Stimulated activated CD8-positive, alpha-beta memory T cell treated with anti-CD3 and anti-CD28 coated beads, Interleukin-4, amount 100 ng/mL, for 1 hour (primary cell): Measurements from ENCODE around the gene WNT11.
"Not testable (repeated sequence)": the region's sequence is repeated elsewhere in the genome, so short reads cannot be mapped to it uniquely, and the experiment has no call there.

Experiments used
- DNase-seq, 2 donors: peaks; one replicate each; pipeline ENCODE4 v3.0.0-alpha.2; 2020; ENCODE audit warnings: low read depth in 2 of 2, low spot score in 1 of 2

Gene WNT11

DNA sequence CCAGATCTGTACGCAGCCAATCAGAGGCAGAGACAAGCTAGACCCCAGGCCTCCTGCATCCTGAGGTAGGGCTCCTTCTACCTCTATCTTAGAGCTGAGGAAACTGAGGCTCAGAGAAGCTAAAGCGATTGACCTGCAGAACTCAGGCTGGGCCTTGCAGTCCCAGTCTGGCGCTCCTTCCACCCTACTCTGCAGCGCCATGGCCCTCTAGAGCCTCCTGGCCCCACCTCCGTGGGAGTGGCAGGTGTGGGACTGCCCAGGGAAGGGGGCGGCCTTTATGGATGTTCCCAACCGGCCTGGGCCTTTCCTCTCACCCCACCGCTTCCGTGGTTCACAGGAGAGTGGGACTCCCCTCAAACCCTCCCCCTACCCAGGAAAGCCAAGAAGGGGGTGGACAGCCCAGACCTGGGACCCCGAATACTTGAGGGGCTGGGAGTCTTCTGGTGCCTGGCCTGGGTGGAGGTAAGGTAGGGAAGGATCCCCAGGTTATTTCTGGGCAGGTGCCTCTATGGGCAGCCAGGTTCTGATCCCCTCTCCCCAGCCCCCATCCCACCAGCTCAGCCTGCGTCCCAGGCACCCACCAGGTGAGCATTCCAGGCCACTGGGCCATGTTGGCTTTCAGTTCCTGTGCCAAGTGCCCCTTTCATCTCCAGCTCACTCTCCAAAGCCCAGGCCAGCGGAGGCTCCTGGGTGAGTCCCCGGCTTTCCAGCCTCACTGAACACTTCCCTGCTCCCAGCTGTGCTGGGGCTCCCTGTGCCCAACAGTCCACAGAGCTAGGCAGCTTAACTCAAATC lies 3.0 kb downstream of the WNT11 start:
- DNase-seq: no peak

DNA sequence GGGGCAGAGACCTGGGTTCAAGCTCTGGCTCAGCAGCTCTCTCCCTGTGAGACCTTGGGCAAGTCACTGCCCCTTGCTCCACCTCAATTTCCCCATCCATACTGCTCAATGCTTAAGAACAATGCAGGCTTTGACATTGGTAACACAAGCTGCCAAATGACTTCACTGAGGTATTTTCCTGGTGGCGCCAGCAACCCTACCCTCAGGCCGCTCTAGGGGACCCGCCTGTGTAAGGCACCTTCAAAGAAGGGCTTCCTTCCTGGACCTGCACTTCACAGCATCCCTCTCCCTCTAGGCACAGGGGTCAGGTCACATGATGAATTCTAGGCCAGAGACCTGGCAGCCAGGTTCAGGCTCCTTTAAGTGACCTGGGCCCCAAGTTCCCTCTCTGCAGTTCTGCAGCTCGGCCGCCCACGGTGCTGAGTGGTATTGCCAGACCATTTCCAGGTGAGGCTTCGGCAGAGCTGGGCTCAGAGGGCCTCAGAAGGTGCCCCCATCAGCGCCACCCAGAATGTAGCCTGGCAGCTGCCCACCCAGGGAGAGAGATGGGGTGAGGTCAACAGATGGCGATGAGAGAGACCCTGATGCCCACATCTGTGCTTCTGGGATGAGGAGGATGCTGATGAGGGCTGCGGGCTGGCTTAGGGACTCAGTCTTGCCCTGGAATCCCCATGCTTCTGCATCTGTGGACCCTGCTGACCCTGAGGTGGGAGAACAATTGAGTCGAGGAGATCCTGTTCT lies 4.5 kb downstream of the WNT11 start:
- DNase-seq: no peak

DNA sequence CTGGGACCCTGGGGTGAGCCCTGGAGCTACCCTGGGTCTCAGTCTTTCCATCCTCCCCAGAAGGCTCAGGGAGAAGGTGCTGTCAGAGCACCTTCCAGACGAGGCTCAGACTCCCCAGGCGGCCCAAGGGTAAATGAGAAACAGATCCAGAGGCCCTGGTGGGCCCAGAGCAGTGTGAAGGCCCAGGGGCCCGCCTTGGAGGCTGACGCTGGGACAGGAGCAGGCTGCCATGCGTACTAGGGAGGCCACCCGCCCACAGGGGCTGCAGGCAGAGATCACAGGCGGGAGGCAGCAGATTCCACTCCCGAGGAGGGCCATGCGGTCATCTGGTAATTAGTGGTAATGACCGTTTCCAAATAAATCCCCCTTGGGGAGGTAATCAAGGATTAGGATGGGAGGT lies 5.2 kb downstream of the WNT11 start:
- no peak for DNase-seq

- DNase-seq: no peak
These were observed 6.0 kb downstream of the WNT11 start for GRCh38 chr11:76200006-76200940.

- not testable (repeated sequence) for DNase-seq
These were observed 7.6 kb downstream of the WNT11 start for GRCh38 chr11:76198691-76199090.

DNA sequence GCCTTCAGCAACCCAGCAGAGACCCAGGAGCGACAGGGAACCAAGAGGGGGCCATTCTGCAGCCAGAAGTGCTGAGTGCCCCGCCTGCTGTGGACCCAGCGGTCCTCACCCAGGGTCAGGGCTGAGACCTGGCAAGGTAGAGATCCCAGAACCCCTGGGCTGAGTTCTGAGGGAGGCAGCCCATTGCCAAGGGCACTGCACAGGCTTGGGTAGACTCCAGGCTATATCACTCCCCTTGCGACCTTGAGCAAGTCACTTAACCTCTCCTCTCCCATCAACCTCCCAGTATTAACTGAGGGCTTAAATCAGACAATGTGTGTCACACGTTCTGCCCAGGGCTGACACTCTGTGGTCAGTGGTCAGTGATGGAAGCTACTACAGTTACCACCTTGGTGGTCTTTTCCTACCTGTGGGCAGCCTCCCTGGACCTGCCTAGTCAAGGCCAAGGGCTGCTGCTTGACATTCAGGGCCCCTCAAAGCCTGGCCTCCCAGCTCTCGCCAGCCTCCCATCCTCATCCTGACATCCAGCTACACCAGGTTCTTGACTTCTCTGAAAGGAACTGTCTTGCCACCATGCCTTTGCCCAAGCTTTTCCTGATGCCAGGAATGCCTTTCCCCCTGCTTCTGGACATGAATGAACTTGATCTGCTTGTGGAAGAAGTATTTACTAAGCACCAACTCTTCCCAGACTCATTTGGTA lies 8.2 kb downstream of the WNT11 start:
- no peak for DNase-seq

GRCh38 chr11:76197332-76197731 lies 9.0 kb downstream of the WNT11 start:
- DNase-seq: no peak

GRCh38 chr11:76196849-76197248 lies 9.5 kb downstream of the WNT11 start:
- no peak for DNase-seq

- DNase-seq: no peak
These were observed 11.2 kb downstream of the WNT11 start for GRCh38 chr11:76194872-76195668.

GRCh38 chr11:76193219-76193618 lies 13.1 kb downstream of the WNT11 start:
- no peak for DNase-seq

DNA sequence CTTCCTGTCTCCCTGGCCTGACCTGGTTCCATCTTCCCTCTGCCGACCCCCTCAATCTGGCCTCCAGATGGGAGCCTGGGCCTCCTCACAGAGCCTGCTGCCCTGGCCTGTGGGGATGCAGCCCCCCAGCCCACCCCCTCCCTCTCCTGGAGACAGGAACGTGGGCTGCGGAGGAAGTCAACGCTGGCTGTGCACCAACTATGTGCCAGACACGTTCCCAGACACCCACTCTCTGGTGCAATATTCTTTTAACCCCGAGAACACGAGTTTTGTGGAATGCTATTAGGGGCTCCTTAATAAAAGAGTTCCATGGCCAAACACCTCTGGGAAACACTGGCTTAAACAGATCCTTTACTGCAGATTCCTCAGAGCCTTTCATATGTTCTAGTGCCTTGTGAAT lies 15.9 kb downstream of the WNT11 start:
- DNase-seq: no peak

DNA sequence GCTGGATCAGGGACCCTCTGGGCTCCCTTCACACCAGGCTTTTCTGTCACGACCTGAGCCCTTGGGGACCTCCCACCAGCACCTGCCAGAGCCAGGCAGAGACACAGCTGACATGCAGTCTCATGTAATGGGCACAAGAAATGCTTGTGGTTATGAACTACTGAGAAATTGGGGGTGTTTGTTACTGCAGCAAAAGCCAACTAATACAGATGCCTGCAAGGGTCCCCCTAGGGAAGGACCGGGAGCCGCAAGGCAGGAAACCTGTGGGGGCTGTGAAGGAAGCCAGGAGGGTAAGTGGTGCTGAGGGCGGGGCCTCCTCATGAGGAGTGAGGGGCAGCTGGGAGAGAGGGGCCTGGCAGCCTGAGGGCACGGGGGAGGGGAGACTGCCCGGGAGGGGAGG lies 16.6 kb downstream of the WNT11 start:
- no peak for DNase-seq

DNA sequence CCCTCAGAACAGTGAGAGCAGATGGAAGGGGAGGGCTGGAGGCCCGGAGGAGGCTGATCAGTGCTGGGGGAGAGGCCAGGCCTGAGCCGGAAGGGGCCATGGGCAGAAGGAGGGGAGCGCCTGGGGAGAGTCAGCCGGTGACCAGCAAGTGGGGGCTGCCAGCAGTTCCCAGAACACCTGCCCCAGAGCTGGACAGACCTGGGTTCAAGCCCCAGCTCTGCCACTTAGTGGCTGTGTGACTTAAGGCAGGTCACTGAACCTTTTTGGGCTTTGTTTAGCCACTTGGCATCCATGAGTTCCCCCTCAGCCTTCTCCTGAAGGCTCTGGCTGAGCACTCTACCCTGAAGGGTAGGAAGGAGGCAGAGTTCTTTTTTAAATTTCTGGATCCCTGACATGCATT lies 17.4 kb downstream of the WNT11 start:
- no peak for DNase-seq

- no peak for DNase-seq
These were observed 19.5 kb downstream of the WNT11 start for GRCh38 chr11:76186776-76187279.

GRCh38 chr11:76185931-76186401 lies 20.3 kb downstream of the WNT11 start:
- no peak for DNase-seq

GRCh38 chr11:76185511-76185910 lies 20.8 kb downstream of the WNT11 start:
- DNase-seq: no peak

DNA sequence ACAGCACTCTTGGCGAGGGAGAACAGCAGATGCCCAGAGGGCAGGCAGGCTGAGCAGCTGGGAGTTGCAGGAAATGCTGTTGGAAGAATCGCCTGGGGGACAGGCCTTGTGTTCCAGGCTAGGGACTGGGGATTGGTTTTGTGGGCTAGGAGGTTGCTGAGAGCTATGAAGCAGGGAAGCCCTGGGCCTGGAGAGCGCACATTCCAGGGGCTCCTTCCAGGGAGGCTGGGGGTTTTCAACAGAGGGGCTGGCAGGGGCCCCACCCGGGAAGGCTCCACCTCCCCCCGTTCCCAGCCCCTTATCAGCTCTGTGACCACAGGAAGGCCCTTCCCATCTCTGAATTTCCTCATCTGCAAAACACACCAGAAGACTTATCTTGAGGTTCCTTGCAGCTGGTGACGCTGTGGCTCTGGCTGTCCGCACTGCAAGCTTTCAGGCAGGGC lies 21.7 kb downstream of the WNT11 start:
- DNase-seq: no peak

DNA sequence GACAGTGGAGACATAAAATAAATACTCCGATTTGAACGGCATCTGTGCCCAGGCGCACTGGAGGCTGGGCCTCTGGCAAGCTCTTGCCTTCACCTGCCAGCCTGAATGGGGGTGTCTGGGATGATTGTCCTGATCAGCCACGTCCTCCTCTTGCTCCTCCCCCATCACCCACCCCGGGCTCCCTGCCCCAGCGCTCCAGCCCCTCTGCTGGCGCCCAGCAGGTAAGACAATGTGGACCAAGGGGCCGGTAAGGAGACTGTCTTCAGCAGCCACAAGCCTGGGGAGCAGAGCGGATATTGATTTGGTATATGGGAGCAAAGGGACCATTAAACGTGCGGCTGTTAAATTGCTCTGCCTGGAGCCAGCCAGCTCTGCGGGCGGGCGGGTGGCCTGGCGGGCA lies 24.9 kb downstream of the WNT11 start:
- no peak for DNase-seq

DNA sequence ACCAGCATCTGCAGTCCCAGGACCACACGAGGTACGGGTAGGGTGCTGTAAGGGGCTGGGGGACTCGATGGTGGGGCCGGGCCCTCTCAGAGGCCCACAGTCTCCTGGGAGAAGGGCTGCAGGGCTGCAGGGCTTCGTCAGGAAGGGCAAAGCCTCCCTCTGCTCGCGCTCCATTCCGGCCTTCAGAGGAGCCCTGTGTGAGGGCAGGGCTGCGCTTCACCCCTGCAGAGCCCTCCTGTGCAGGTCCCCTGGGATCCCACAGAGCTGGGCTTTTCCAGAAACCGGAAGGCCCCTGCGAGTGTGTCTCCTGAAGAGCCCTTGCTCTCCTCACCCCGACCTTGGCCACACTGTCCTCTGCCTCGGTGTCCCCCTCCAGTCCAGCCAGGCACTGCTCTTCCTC lies 27.2 kb downstream of the WNT11 start:
- DNase-seq: no peak

DNA sequence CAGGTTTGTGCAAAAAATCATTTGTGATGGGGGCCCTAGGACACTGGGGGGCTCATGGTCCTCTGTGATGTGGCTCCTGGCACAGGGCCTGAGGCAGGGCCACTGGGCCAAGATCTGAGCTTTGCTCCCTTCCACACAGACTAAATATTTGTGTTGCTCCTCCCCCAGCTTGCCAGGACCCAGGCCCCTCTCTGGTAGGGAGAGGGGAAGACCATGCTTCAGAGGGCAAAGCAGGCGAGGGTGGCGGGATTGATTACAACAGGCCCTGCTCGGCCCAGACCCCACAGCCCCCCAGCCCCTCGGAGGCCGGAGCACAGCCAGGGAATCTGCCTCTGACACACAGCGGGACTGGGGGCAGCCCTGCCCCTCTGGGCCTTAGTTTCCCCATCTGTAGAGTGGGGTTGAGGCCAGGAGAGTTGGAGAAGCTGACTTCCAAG lies 29.0 kb downstream of the WNT11 start:
- no peak for DNase-seq
